ENCODE measurements around the gene GHRHR. TPM values are rescaled to one million over a fixed set of nuclear protein-coding genes. Genes with fewer than 3 reads are reported as not detected.
A peak's percentile ranks its signal among the peaks of the same experiment; 100 is the strongest.

The GHRHR gene
- total RNA-seq, result not detected

DNA sequence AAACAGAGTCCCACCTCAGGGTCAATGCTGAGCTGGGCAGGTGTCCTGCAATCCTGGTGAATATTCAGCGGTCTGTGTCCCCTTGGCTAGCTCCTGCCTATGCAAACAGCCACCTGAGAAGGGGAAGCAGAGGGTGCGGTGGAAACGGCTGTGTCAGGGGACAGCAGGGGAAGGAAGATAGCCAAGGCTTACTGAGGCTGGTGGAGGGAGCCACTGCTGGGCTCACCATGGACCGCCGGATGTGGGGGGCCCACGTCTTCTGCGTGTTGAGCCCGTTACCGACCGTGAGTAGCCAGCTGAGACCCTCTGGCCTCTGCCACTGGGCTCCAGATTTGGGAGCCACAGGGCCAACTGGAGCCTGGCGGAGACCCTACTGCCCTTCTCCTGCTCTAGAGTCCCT is at the start of gene GHRHR:
TSS of gene GHRHR (plus strand) at position 112 of the 400 bp plus-strand sequence. CDS start at position 228, 116 bp downstream.
- Histone ChIP-seq H3K4me3 (no peak within 1 kb of the TSS), H3K9me3 (no peaks in the 10 kb centered on the region), H3K4me1 (no peaks in the 10 kb centered on the region), H3K27me3 (no peaks in the 10 kb centered on the region), H3K27ac (no peak within 1 kb of the TSS), H3K36me3 (no peaks in the 10 kb centered on the region)
- WGBS, 2 donors, result 84 to 85% methylated on average over 11 of the region's 11 CpGs
- TF ChIP-seq, protein P1, sequence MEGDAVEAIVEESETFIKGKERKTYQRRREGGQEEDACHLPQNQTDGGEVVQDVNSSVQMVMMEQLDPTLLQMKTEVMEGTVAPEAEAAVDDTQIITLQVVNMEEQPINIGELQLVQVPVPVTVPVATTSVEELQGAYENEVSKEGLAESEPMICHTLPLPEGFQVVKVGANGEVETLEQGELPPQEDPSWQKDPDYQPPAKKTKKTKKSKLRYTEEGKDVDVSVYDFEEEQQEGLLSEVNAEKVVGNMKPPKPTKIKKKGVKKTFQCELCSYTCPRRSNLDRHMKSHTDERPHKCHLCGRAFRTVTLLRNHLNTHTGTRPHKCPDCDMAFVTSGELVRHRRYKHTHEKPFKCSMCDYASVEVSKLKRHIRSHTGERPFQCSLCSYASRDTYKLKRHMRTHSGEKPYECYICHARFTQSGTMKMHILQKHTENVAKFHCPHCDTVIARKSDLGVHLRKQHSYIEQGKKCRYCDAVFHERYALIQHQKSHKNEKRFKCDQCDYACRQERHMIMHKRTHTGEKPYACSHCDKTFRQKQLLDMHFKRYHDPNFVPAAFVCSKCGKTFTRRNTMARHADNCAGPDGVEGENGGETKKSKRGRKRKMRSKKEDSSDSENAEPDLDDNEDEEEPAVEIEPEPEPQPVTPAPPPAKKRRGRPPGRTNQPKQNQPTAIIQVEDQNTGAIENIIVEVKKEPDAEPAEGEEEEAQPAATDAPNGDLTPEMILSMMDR (IDR thresholded peaks at IDR 0.05), result no peak
- no peak for TF ChIP-seq POLR2A (IDR thresholded peaks at IDR 0.05)
- no peak for TF ChIP-seq EP300 (IDR thresholded peaks at IDR 0.05)
- no peak for DNase-seq (ENCODE audit: low spot score in 2 of 2)

DNA sequence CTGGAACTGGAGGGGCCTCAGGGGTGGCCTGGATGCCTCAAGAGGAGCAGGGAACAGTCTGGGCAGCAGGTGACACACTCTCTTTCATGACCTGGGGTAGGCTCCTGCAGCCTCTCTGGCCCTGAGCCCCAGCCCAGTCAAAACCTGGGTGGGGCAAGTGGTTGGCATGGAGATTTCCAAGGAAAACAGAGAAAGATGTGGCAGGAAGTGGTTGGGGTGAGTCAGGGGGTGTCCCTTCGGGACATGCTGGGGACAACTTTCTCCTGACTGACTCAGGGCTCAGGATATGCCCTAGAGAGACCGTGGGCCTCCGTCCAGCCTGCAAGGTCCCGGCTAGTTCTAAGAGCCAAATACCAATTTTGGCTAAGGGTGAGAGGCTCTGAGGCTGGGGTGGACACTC is 49.2 kb upstream of the GHRHR start:
- H3K36me3 ChIP-seq, result no peaks in the 10 kb centered on the region
- no peak for TF ChIP-seq POLR2A (IDR thresholded peaks at IDR 0.05)
- no peak for TF ChIP-seq EP300 (IDR thresholded peaks at IDR 0.05)
- DNase-seq (ENCODE audit: low spot score in 2 of 2), result no peak
- H3K27me3 ChIP-seq, result no peaks in the 10 kb centered on the region
- no peaks in the 10 kb centered on the region for H3K9me3 ChIP-seq
- peak overlapping the region in 3 of 4 donors; percentile 20 to 49 (median 31) for H3K4me3 ChIP-seq
- H3K27ac ChIP-seq, result peak overlapping the region in 3 of 4 donors; percentile 56 to 78 (median 65)
- H3K4me1 ChIP-seq, result peaks cover 0 to 94% (median 17%) of the 10 kb centered on the region in 4 donors
- 33 to 57% methylated on average over 4 of the region's 4 CpGs for WGBS, 2 donors

DNA sequence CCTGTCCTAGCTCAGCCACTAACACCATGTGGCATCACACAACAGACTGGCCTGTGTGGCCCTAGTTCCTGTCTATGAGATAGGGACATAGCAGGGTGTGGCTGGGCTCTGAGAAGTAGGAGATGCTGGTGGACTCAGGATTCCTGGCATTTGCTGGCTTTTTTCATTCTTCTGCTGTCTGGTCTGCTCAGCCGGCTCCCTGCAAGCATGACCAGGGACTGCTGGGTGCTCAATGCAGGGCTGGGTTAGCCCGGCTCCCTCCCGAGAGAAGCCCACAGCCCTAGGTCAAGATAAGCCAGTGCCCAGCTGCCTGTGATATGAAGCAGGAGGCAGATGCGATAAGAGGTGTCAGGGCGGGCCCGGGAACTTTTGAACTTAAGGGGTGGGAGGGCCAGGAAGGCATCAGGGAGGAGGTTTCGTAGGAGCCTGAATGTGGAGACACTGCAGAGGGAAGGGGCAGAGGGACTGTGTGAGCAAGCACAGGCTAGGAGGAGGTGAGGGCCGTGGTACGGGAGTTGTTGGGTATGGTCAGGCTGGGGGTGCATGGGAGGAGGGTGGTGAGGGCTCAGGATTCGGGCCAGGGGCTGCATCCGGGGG is 48.6 kb upstream of the GHRHR start:
- Histone ChIP-seq H3K36me3 (no peaks in the 10 kb centered on the region), H3K27me3 (no peaks in the 10 kb centered on the region), H3K4me3 (peak overlapping the region in 2 of 4 donors; percentile 0 to 49), H3K9me3 (no peaks in the 10 kb centered on the region), H3K27ac (peak overlapping the region in 3 of 4 donors; percentile 56 to 78 (median 65)), H3K4me1 (peaks cover 0 to 94% (median 17%) of the 10 kb centered on the region in 4 donors)
- DNase-seq (ENCODE audit: low spot score in 2 of 2), result no peak
- TF ChIP-seq POLR2A (IDR thresholded peaks at IDR 0.05), result no peak
- TF ChIP-seq, protein P1 (IDR thresholded peaks at IDR 0.05), result no peak
- TF ChIP-seq EP300 (IDR thresholded peaks at IDR 0.05), result no peak
- 72 to 76% methylated on average over 11 of the region's 11 CpGs for WGBS, 2 donors

DNA sequence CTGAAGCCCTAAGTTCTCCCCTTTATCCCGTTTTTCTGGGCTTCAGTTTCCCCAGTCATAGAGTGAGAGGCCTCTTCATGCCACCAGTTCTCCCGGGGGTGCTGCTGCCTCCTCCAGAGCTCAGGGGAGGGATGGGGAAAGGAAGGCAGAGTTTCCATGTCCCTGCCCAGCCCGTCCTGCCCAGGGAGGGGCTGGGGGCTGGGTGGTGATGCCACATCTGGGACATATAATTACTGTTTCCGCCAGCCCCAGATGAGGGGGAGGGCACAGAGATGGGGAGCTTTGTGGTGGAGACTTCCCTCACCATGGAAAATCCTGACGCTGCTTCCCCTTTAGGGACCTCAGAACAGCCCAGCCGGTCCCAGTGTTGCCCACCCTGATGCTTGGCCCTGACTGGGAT is 48.0 kb upstream of the GHRHR start:
- TF ChIP-seq, protein P1 (IDR thresholded peaks at IDR 0.05), result no peak
- TF ChIP-seq POLR2A (IDR thresholded peaks at IDR 0.05), result no peak
- no peak for TF ChIP-seq EP300 (IDR thresholded peaks at IDR 0.05)
- Histone ChIP-seq H3K27me3 (no peaks in the 10 kb centered on the region), H3K27ac (peak overlapping the region in 3 of 4 donors; percentile 58 to 78 (median 65)), H3K4me1 (peaks cover 0 to 94% (median 15%) of the 10 kb centered on the region in 4 donors), H3K4me3 (peak overlapping the region in 1 of 4 donors; percentile 49), H3K9me3 (no peaks in the 10 kb centered on the region), H3K36me3 (no peaks in the 10 kb centered on the region)
- no peak for DNase-seq (ENCODE audit: low spot score in 2 of 2)
- WGBS, 2 donors, result 53 to 62% methylated on average over 6 of the region's 6 CpGs

DNA sequence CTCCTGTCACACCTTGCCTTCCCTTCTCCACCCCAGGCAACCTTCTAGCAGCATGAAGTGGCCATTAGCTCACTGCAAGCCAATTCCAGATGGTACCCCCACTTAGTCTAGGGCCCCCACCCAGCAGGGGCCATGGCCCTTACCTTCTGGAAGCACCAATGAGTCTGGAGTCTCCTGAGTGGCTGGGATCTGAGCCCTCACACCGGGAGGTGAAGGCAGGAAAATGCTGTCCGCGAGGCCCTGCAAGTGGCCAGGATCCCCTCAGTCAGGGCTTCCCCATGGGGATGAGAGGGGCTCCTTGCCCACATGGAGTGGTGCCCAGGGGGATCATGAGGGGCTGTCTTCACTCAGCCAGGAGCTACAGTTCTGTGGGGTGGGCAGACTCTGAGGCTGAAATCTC is 47.5 kb upstream of the GHRHR start:
- TF ChIP-seq EP300 (IDR thresholded peaks at IDR 0.05) (no peak), POLR2A (IDR thresholded peaks at IDR 0.05) (no peak)
- TF ChIP-seq, protein P1 (IDR thresholded peaks at IDR 0.05), result no peak
- no peak for DNase-seq (ENCODE audit: low spot score in 2 of 2)
- H3K4me1 ChIP-seq, result peaks cover 0 to 94% (median 12%) of the 10 kb centered on the region in 4 donors
- peak overlapping the region in 3 of 4 donors; percentile 58 to 78 (median 65) for H3K27ac ChIP-seq
- H3K9me3 ChIP-seq, result no peaks in the 10 kb centered on the region
- WGBS, 2 donors, result 67 to 82% methylated on average over 3 of the region's 3 CpGs
- H3K27me3 ChIP-seq, result no peaks in the 10 kb centered on the region
- peak overlapping the region in 1 of 4 donors; percentile 49 for H3K4me3 ChIP-seq
- H3K36me3 ChIP-seq, result no peaks in the 10 kb centered on the region
